Kidney (tissue), 14 donors: ENCODE results near the gene ZNF628. TPM values are rescaled to one million over a fixed set of nuclear protein-coding genes. Genes with fewer than 3 reads are reported as not detected.

Source experiments
- DNase-seq, 5 donors: peaks; one replicate each; pipeline ENCODE4 v3.0.0-alpha.2; 2013 to 2020
- FAIRE-seq: peaks from 2 replicates; lab custom pipeline; 2012; peaks lifted over from hg19 to GRCh38; lab: Jason Lieb, UNC
- H3K27ac ChIP-seq, 2 donors: one replicate each; pipeline ENCODE4 v1.7.0; 2013; ENCODE audit warnings: low read depth in 2 of 2, low read length in 2 of 2, inconsistent platforms in 1 of 2
- H3K27me3 ChIP-seq: one replicate; pipeline ENCODE4 v1.7.1; 2013; ENCODE audit warnings: low read length, inconsistent platforms; ENCODE audit not compliant: control insufficient read depth, insufficient read depth
- H3K36me3 ChIP-seq, 3 donors: one replicate each; pipeline versions ENCODE4 v1.7.0 to v1.7.1; 2013; ENCODE audit warnings: low read length in 3 of 3, control low read depth in 1 of 3, inconsistent platforms in 1 of 3; ENCODE audit not compliant: insufficient read depth in 3 of 3, control insufficient read depth in 2 of 3
- H3K4me1 ChIP-seq, 3 donors: one replicate each; pipeline versions ENCODE4 v1.7.0 to v1.7.1; 2013; ENCODE audit warnings: low read length in 3 of 3, inconsistent platforms in 1 of 3, low read depth in 1 of 3; ENCODE audit not compliant: control insufficient read depth in 2 of 3, insufficient read depth in 2 of 3
- H3K4me3 ChIP-seq, 3 donors: one replicate each; pipeline versions ENCODE4 v1.7.0 to v1.8.1; 2013; ENCODE audit warnings: low read length in 3 of 3, control low read depth in 1 of 3, inconsistent platforms in 1 of 3
- H3K9ac ChIP-seq, 3 donors: one replicate each; pipeline versions ENCODE4 v1.7.0 to v1.7.1; 2013; ENCODE audit warnings: low read length in 3 of 3, control low read depth in 1 of 3, inconsistent platforms in 1 of 3
- H3K9me3 ChIP-seq, 3 donors: one replicate each; pipeline versions ENCODE4 v1.7.0 to v1.7.1; 2013; ENCODE audit warnings: low read length in 3 of 3, control low read depth in 1 of 3, inconsistent platforms in 1 of 3; ENCODE audit not compliant: control insufficient read depth in 2 of 3, insufficient read depth in 1 of 3
- intact Hi-C: fragments of 100-400 bp; cut with DNase I; formaldehyde crosslinking; loops from one replicate; pipeline ENCODE4 v1.11.1; 2022
- polyA plus RNA-seq: library from polyadenylated mRNA; stranded (reverse); fragments of 350-450 nt; fragmentation: Illumina TruSeq; extraction: RNeasy Lipid Tissue Mini Kit (QIAGEN cat#74804); gene quantifications from one replicate; pipeline ENCODE4 v1.2.3, GENCODE V29; 2014; ENCODE audit warnings: low read depth, low replicate concordance; ENCODE audit not compliant: insufficient read depth
- total RNA-seq: library from RNA; stranded (reverse); fragmentation: NEBNext Ultra II Directional; extraction: Animal tissue kit (Norgen Biotek cat#: 25700); gene quantifications from one replicate; pipeline ENCODE4 v1.2.1, GENCODE V29; 2021
- TF ChIP-seq, protein P1 (sequence below): IDR thresholded peaks from 3 replicates; pipeline ENCODE4 v1.5.1; 2012; ENCODE audit warnings: mild to moderate bottlenecking, moderate library complexity, borderline replicate concordance; ENCODE audit not compliant: insufficient read depth; ENCODE audit errors: extremely low read depth
- donor health status: control.
- donor health status: control.
- donor health status: control.
- donor health status: control.
- donor health status: control.
- donor health status: DM: yes; HTN: yes; CAD: no.
- donor health status: Normal renal cell carcinoma (clear cell type).

Gene ZNF628
- total and polyA plus RNA-seq, 2 donors from 2014 or later = 2.3 to 12.0 TPM

DNA sequence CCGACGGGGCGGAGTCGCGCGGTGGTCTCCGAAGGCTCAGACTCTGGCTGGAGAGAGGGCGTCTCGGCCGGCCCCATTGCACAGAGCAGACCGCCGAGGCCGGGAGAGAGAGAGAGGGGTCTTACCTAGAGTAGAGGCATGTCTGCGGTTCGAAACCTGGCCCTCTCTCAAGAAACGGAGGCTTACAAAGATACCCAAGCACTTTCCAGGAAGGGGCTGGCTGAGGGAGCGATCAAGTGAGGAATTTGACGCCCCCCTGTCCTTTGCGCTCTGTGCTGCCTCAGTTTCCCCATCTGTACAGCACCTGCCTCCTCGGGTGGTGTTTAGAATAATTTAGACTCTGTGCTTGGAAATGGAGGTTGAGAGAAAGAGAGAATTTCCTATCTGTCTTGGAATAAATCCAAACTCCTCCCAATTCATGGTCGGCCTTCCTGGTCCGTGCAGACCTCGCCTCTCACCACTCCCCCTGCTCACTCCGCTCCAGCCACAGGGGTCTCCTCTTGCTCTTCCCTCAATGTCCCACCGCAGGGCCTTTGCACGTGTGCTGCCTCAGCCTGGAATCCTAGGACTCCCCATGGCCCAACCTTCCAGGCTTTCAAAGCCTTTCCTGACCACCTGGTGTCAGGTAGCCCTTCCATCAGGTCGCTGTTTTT is 14.3 kb upstream of the ZNF628 start:
- H3K9me3 ChIP-seq = no peaks in the 10 kb centered on the region
- intact Hi-C loops = no loop called here
- H3K9ac ChIP-seq = peak overlapping the region; percentile 44 to 93 (median 52)
- FAIRE-seq = no peak
- H3K27ac ChIP-seq = peak overlapping the region; percentile 75 to 76
- H3K4me1 ChIP-seq = peaks cover 0 to 5% (median 4%) of the 10 kb centered on the region in 3 donors
- peak in 2 of 5 donors; percentile 48 to 70 for DNase-seq
- H3K36me3 ChIP-seq = no peaks in the 10 kb centered on the region
- no peaks in the 10 kb centered on the region for H3K27me3 ChIP-seq
- H3K4me3 ChIP-seq = peak overlapping the region; percentile 66 to 93 (median 84)
- TF ChIP-seq, protein P1, sequence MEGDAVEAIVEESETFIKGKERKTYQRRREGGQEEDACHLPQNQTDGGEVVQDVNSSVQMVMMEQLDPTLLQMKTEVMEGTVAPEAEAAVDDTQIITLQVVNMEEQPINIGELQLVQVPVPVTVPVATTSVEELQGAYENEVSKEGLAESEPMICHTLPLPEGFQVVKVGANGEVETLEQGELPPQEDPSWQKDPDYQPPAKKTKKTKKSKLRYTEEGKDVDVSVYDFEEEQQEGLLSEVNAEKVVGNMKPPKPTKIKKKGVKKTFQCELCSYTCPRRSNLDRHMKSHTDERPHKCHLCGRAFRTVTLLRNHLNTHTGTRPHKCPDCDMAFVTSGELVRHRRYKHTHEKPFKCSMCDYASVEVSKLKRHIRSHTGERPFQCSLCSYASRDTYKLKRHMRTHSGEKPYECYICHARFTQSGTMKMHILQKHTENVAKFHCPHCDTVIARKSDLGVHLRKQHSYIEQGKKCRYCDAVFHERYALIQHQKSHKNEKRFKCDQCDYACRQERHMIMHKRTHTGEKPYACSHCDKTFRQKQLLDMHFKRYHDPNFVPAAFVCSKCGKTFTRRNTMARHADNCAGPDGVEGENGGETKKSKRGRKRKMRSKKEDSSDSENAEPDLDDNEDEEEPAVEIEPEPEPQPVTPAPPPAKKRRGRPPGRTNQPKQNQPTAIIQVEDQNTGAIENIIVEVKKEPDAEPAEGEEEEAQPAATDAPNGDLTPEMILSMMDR = no peak

DNA sequence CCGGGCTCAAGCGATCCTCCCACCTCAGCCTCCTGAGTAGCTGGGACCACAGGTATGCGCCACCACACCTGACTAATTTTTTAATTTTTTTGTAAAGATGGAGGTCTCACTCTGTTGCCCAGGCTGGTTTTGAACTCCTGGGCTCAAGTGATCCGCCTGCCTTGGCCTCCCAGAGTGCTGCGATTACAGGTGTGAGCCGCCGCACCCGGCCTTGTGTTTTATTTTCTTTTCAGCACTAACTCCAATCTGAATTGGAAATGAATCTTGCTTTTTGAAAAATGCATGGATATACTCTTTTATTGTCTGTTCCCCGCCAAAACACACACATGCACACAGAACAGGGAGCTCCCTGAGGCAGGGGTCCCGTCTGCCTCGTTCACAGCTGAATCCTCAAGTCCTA is 13.7 kb upstream of the ZNF628 start:
- Histone ChIP-seq H3K27ac (no peak overlapping the region), H3K4me1 (peaks cover 0 to 9% (median 4%) of the 10 kb centered on the region in 3 donors), H3K27me3 (no peaks in the 10 kb centered on the region), H3K4me3 (no peak overlapping the region), H3K9ac (no peak overlapping the region), H3K36me3 (no peaks in the 10 kb centered on the region), H3K9me3 (no peaks in the 10 kb centered on the region)
- DNase-seq (no peak), FAIRE-seq (no peak)
- intact Hi-C loops = no loop called here
- TF ChIP-seq, protein P1 = no peak

DNA sequence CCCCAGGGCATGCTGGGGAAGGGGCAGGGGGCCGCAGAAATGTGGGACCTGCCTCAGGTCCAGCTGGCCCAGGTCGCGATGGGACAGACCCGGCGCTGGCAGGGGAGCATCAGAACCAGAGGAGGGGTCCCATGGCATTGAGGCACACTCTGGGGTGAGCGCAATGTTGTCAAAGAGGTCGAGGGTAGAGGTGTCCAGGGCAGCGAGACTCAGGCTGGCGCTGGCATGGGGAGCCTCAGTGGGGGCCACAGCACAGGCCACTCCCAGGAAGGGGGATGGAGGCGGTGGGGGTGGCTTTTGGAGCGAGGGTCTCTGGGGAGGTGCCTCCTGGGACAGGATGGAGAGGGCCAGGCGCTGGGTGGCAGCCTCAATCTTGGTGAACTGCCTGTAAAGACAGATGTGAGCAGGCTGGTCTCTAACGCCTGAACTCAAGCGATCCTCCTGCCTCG is 12.8 kb upstream of the ZNF628 start:
- Histone ChIP-seq H3K27me3 (no peaks in the 10 kb centered on the region), H3K36me3 (no peaks in the 10 kb centered on the region), H3K4me3 (no peak overlapping the region), H3K9ac (no peak overlapping the region), H3K9me3 (no peaks in the 10 kb centered on the region), H3K27ac (no peak overlapping the region), H3K4me1 (peaks cover 0 to 9% (median 4%) of the 10 kb centered on the region in 3 donors)
- intact Hi-C loops = no loop called here
- DNase-seq = peak in 1 of 5 donors; percentile 81
- FAIRE-seq = no peak
- TF ChIP-seq, protein P1 = no peak
